Spleen (tissue), 7 donors: Measurements from ENCODE around the gene TTC28.

ENCODE experiments used
- CTCF ChIP-seq, 11 experiments: fragments of 200-600 bp in 7 of 11; fragments of 450-650 bp in 4 of 11; sonication (generic) in 4 of 11; IDR thresholded peaks in 8 of 11; conservative IDR thresholded peaks in 3 of 11; 1 replicate in 7 of 11; 2 replicates in 4 of 11; pipeline versions ENCODE4 v1.4.0 to v1.8.0; 2016 to 2021; ENCODE audit warnings: antibody characterized with exemption in 11 of 11, inconsistent platforms in 4 of 11, mild to moderate bottlenecking in 1 of 11
- POLR2A ChIP-seq, 3 donors: fragments of 450-650 bp; IDR thresholded peaks; one replicate each; pipeline ENCODE4 v1.5.1; 2017; ENCODE audit warnings: antibody characterized with exemption in 3 of 3, mild to moderate bottlenecking in 1 of 3
- POLR2AphosphoS5 ChIP-seq, 3 donors: sonication (generic); formaldehyde crosslinking; IDR thresholded peaks; one replicate each; pipeline ENCODE4 v1.5.1; 2017; ENCODE audit warnings: antibody characterized with exemption in 3 of 3
- donor health status: DM: no; HTN: no; CAD: no; lungs with moderate emphysema.
- donor health status: DM: no; HTN: no; CAD: no.
- donor health status: DM: no; HTN: no; CAD: no.

- TF ChIP-seq CTCF (IDR thresholded peaks at IDR 0.05 in 8 of 11, conservative IDR thresholded peaks at IDR 0.05 in 3 of 11) (no peak), POLR2A (IDR thresholded peaks at IDR 0.05) (no peak), POLR2AphosphoS5 (IDR thresholded peaks at IDR 0.05) (no peak)
Observed at GRCh38 chr22:28418008-28418407, 261.6 kb downstream of the TTC28 start.
